GM12878 (cell line): ENCODE data around the gene DNAH1. TPM values are rescaled to one million over a fixed set of nuclear protein-coding genes. Genes with fewer than 3 reads are reported as not detected.

Experiments used
- ATF7 ChIP-seq: fragments of 450-650 bp; IDR thresholded peaks from 2 replicates; pipeline ENCODE4 v1.6.1; 2016; ENCODE audit warnings: low read depth, mild to moderate bottlenecking
- BHLHE40 ChIP-seq, 2 experiments: fragments of 450-650 bp in 1 of 2; IDR thresholded peaks; 2 replicates each; pipeline ENCODE4 v1.6.1; 2011 to 2017; ENCODE audit warnings: low read depth in 2 of 2, borderline replicate concordance in 1 of 2, improper control_type of control experiment in 1 of 2, low read length in 1 of 2, mild to moderate bottlenecking in 1 of 2
- BMI1 ChIP-seq: fragments of 450-650 bp; IDR thresholded peaks from 2 replicates; pipeline ENCODE4 v1.6.1; 2016; ENCODE audit warnings: mild to moderate bottlenecking, moderate library complexity, borderline replicate concordance
- CREB1 ChIP-seq: IDR thresholded peaks from 2 replicates; pipeline ENCODE4 v1.6.1; 2012; ENCODE audit warnings: low read depth, mild to moderate bottlenecking, inconsistent platforms
- EGR1 ChIP-seq, 2 experiments: IDR thresholded peaks; 1 replicate in 1 of 2; 2 replicates in 1 of 2; pipeline ENCODE4 v1.6.1; 2011 to 2012; ENCODE audit warnings: low read depth in 2 of 2, low read length in 2 of 2, borderline replicate concordance in 1 of 2, mild to moderate bottlenecking in 1 of 2, moderate library complexity in 1 of 2
- IKZF1 ChIP-seq: fragments of 450-650 bp; conservative IDR thresholded peaks from 2 replicates; pipeline ENCODE4 v1.6.1; 2017; ENCODE audit warnings: antibody characterized with exemption, mild to moderate bottlenecking
- IRF5 ChIP-seq: fragments of 450-650 bp; IDR thresholded peaks from 2 replicates; pipeline ENCODE4 v1.6.1; 2017; ENCODE audit warnings: borderline replicate concordance
- JUNB ChIP-seq: IDR thresholded peaks from 2 replicates; pipeline ENCODE4 v1.6.1; 2016; ENCODE audit warnings: antibody characterized with exemption, mild to moderate bottlenecking
- KLF5 ChIP-seq: fragments of 450-650 bp; IDR thresholded peaks from 2 replicates; pipeline ENCODE4 v1.6.1; 2014; ENCODE audit warnings: mild to moderate bottlenecking; ENCODE audit not compliant: partially characterized antibody
- MLLT1 ChIP-seq: fragments of 450-650 bp; IDR thresholded peaks from 2 replicates; pipeline ENCODE4 v1.6.1; 2016; ENCODE audit warnings: mild to moderate bottlenecking
- NBN ChIP-seq: fragments of 450-650 bp; IDR thresholded peaks from 2 replicates; pipeline ENCODE4 v1.6.1; 2016
- NFIC ChIP-seq: IDR thresholded peaks from 2 replicates; pipeline ENCODE4 v1.6.1; 2012; ENCODE audit warnings: low read depth, mild to moderate bottlenecking, inconsistent platforms, low read length, moderate library complexity
- POLR2AphosphoS5 ChIP-seq: IDR thresholded peaks from 2 replicates; pipeline ENCODE4 v1.6.1; 2011; ENCODE audit warnings: mild to moderate bottlenecking, low read length, inconsistent platforms
- REST ChIP-seq: IDR thresholded peaks from 2 replicates; pipeline ENCODE4 v1.6.1; 2012; ENCODE audit warnings: mild to moderate bottlenecking, low read depth, low read length
- SKIL ChIP-seq: fragments of 450-650 bp; IDR thresholded peaks from 2 replicates; pipeline ENCODE4 v1.6.1; 2017; ENCODE audit warnings: mild to moderate bottlenecking, low read depth, inconsistent platforms; ENCODE audit not compliant: poor library complexity, severe bottlenecking
- SMAD1 ChIP-seq: fragments of 450-650 bp; IDR thresholded peaks from 2 replicates; pipeline ENCODE4 v1.6.1; 2018; ENCODE audit warnings: mild to moderate bottlenecking, low read depth; ENCODE audit not compliant: partially characterized antibody
- SRF ChIP-seq, 2 experiments: IDR thresholded peaks; 2 replicates each; pipeline ENCODE4 v1.6.1; 2011; ENCODE audit warnings: low read depth in 2 of 2, low read length in 2 of 2, mild to moderate bottlenecking in 1 of 2, moderate library complexity in 1 of 2
- USF1 ChIP-seq: IDR thresholded peaks from 2 replicates; pipeline ENCODE4 v1.6.1; 2011; ENCODE audit warnings: borderline replicate concordance, low read depth, mild to moderate bottlenecking, moderate library complexity, mixed read lengths, low read length; ENCODE audit not compliant: insufficient read depth; ENCODE audit errors: extremely low read length
- YBX1 ChIP-seq: fragments of 450-650 bp; IDR thresholded peaks from 2 replicates; pipeline ENCODE4 v1.6.1; 2016; ENCODE audit warnings: antibody characterized with exemption
- ZNF207 ChIP-seq: fragments of 450-650 bp; IDR thresholded peaks from 2 replicates; pipeline ENCODE4 v1.6.1; 2014; ENCODE audit warnings: antibody characterized with exemption, mild to moderate bottlenecking, borderline replicate concordance
- ZNF217 ChIP-seq: fragments of 450-650 bp; IDR thresholded peaks from 2 replicates; pipeline ENCODE4 v1.6.1; 2017; ENCODE audit warnings: antibody characterized with exemption, mild to moderate bottlenecking
- ZNF384 ChIP-seq: IDR thresholded peaks from 2 replicates; pipeline ENCODE4 v1.6.1; 2012; ENCODE audit warnings: low read depth, mild to moderate bottlenecking, low read length, improper control_type of control experiment, borderline replicate concordance
- polyA plus RNA-seq, 11 experiments: library from polyadenylated mRNA; depleted of rRNA in 4 of 11; unstranded in 6 of 11; stranded (reverse) in 5 of 11; fragments of >200 nt; fragmentation: Nextera tagmentation in 4 of 11; fragmentation: Illumina TruSeq in 1 of 11; extraction: Ambion mirVana in 4 of 11; extraction: Trizol in 1 of 11; gene quantifications; 1 replicate in 1 of 11; 2 replicates in 10 of 11; pipeline versions ENCODE4 v1.2.1 to v1.2.3, GENCODE V29; 2011 to 2016; ENCODE audit warnings: inconsistent platforms in 2 of 11, missing spikeins in 2 of 11, low read depth in 1 of 11
- total RNA-seq, 4 experiments: library from RNA; depleted of rRNA in 3 of 4; stranded (reverse); fragments of >200 nt in 3 of 4; fragmentation: Illumina TruSeq in 1 of 4; extraction: Trizol in 1 of 4; gene quantifications; 2 replicates each; pipeline versions ENCODE4 v1.2.1 to v1.2.3, GENCODE V29; 2013 to 2021

DNAH1 gene
- total and polyA plus RNA-seq, 10 of the 15 experiments (the other 5 are each of a cell fraction or from before 2014, with no cell fraction given) = 0.31 to 5.8 (median 2.7) TPM

GRCh38 chr3:52277972-52278509 is 38.1 kb upstream of the DNAH1 start (continued):
- TF ChIP-seq IRF5 (no peak), SMAD1 (no peak), MLLT1 (0 out of 2 replicates have a peak, but pooled peaks have one; percentile 51), BMI1 (no peak), ATF7 (no peak), BHLHE40 (IDR thresholded peaks at IDR 0.05; ENCODE audit: borderline replicate concordance in 1 of 2, low read depth in 2 of 2, low read length in 1 of 2) (no peak), YBX1 (no peak), ZNF217 (no peak), JUNB (no peak), EGR1 (IDR thresholded peaks at IDR 0.05; ENCODE audit: borderline replicate concordance in 1 of 2, low read depth in 2 of 2, low read length in 2 of 2) (no peak), POLR2AphosphoS5 (peak; percentile 74; the same call in 1 of the 2 replicates), SKIL (no peak), SRF (IDR thresholded peaks at IDR 0.05; ENCODE audit: low read depth in 2 of 2, low read length in 2 of 2) (no peak), REST (no peak), ZNF384 (no peak), CREB1 (no peak), USF1 (no peak), NBN (no peak; the same call in 1 of the 2 replicates), NFIC (no peak), ZNF207 (no peak), KLF5 (no peak), IKZF1 (0 out of 2 replicates have a peak, but pooled peaks have one; percentile 44)
